HuH-7.5 (cell line): ENCODE data around the gene FOXG1.

Experiments
- DNase-seq: peaks from one replicate; pipeline ENCODE4 v3.0.0; 2011; ENCODE audit warnings: low spot score

FOXG1 gene

GRCh38 chr14:28776482-28777266 lies 10.1 kb downstream of the FOXG1 start:
- DNase-seq: no peak

GRCh38 chr14:28777471-28778137 lies 11.0 kb downstream of the FOXG1 start:
- no peak for DNase-seq

GRCh38 chr14:28778138-28779117 lies 11.8 kb downstream of the FOXG1 start:
- no peak for DNase-seq

- DNase-seq: no peak
Measured at GRCh38 chr14:28779456-28779855, 12.9 kb downstream of the FOXG1 start.

GRCh38 chr14:28780843-28781820 lies 14.5 kb downstream of the FOXG1 start:
- DNase-seq: no peak

- DNase-seq: no peak
Measured at GRCh38 chr14:28782301-28782700, 15.7 kb downstream of the FOXG1 start.

- DNase-seq: no peak
Measured at GRCh38 chr14:28783664-28784063, 17.1 kb downstream of the FOXG1 start.

- DNase-seq: no peak
Measured at GRCh38 chr14:28784096-28785048, 17.8 kb downstream of the FOXG1 start.

- no peak for DNase-seq
Measured at GRCh38 chr14:28785096-28785952, 18.7 kb downstream of the FOXG1 start.

- no peak for DNase-seq
Measured at GRCh38 chr14:28807518-28807917, 40.9 kb downstream of the FOXG1 start.

GRCh38 chr14:28813810-28814209 lies 47.2 kb downstream of the FOXG1 start:
- no peak for DNase-seq
